PC-3 (cell line): ENCODE measurements around the gene LMTK3. TPM values are rescaled to one million over a fixed set of nuclear protein-coding genes. Genes with fewer than 3 reads are reported as not detected.

ENCODE experiments used
- ATAC-seq: fragments of 200-7000 bp; cut with Tn5 transposase; 2 replicates; pipeline ENCODE4 v1.9.1; 2020; ENCODE audit warnings: mild to moderate bottlenecking, moderate library complexity
- BruUV-seq: library from RNA; stranded (reverse); fragments of 400-500 nt; replicated peaks from 2 replicates; lab custom pipeline; 2021; lab: Mats Ljungman, UMichigan
- CTCF ChIA-PET: fragments of 300-600 bp; sonication (Branson Sonifier 250); formaldehyde crosslinking; loops from one replicate; lab custom pipeline; 2022; ENCODE audit warnings: antibody characterized with exemption; lab: Charles Lee
- POLR2A ChIA-PET: fragments of 300-600 bp; sonication (Branson Sonifier 250); formaldehyde crosslinking; loops from one replicate; lab custom pipeline; 2022; ENCODE audit warnings: antibody characterized with exemption; ENCODE audit not compliant: unreplicated experiment; lab: Charles Lee
- DNase-seq: peaks from one replicate; pipeline ENCODE4 v3.0.0-alpha.2; 2015
- H2AFZ ChIP-seq: fragments of 300-600 bp; sonication (generic); 2 replicates; pipeline ENCODE4 v1.6.0; 2016; ENCODE audit warnings: antibody characterized with exemption, low read length
- H3F3A ChIP-seq: fragments of 300-600 bp; sonication (generic); one replicate; pipeline ENCODE4 v1.6.0; 2017; ENCODE audit warnings: antibody characterized with exemption, low read length, control low read depth, mild to moderate bottlenecking; ENCODE audit not compliant: unreplicated experiment
- H3K27ac ChIP-seq: fragments of 300-600 bp; sonication (generic); 2 replicates; pipeline ENCODE4 v1.5.1; 2016; ENCODE audit warnings: mild to moderate bottlenecking, low read length
- H3K27me3 ChIP-seq: fragments of 300-600 bp; sonication (generic); 2 replicates; pipeline ENCODE4 v1.6.1; 2016; ENCODE audit warnings: low read length, mixed read lengths
- H3K36me3 ChIP-seq: fragments of 300-600 bp; sonication (generic); 2 replicates; pipeline ENCODE4 v1.6.1; 2016; ENCODE audit warnings: low read depth, mixed run types, low read length, mixed read lengths
- H3K4me1 ChIP-seq: fragments of 300-600 bp; sonication (generic); 2 replicates; pipeline ENCODE4 v1.5.1; 2016; ENCODE audit warnings: low read length; ENCODE audit not compliant: insufficient read depth
- H3K4me2 ChIP-seq: fragments of 300-600 bp; sonication (generic); 2 replicates; pipeline ENCODE4 v1.6.0; 2016; ENCODE audit warnings: low read length
- H3K4me3 ChIP-seq: fragments of 300-600 bp; sonication (generic); 2 replicates; pipeline ENCODE4 v1.5.1; 2016; ENCODE audit warnings: mild to moderate bottlenecking, low read length, mixed read lengths
- H3K79me2 ChIP-seq: fragments of 300-600 bp; sonication (generic); 2 replicates; pipeline ENCODE4 v1.6.1; 2017; ENCODE audit warnings: low read length, mixed read lengths
- H3K9ac ChIP-seq: fragments of 300-600 bp; sonication (generic); 2 replicates; pipeline ENCODE4 v1.6.0; 2016; ENCODE audit warnings: mild to moderate bottlenecking, low read length
- H3K9me2 ChIP-seq: fragments of 300-600 bp; sonication (generic); replicated peaks from 2 replicates; pipeline ENCODE4 v1.6.1; 2016; ENCODE audit warnings: mixed run types, low read length, mixed read lengths
- H3K9me3 ChIP-seq: fragments of 300-600 bp; sonication (generic); 2 replicates; pipeline ENCODE4 v1.6.1; 2016; ENCODE audit warnings: low read length, mixed read lengths
- H4K20me1 ChIP-seq: fragments of 300-600 bp; sonication (generic); 2 replicates; pipeline ENCODE4 v1.6.1; 2016; ENCODE audit warnings: low read length, mixed read lengths
- CTCF ChIP-seq: fragments of 300-600 bp; sonication (generic); conservative IDR thresholded peaks from 2 replicates; pipeline ENCODE4 v1.5.1; 2017; ENCODE audit warnings: antibody characterized with exemption, low read depth, mild to moderate bottlenecking, low read length
- EZH2 ChIP-seq: fragments of 300-600 bp; sonication (generic); IDR thresholded peaks from one replicate; pipeline ENCODE4 v1.6.1; 2017; ENCODE audit warnings: antibody characterized with exemption, mild to moderate bottlenecking, low read length; ENCODE audit not compliant: unreplicated experiment
- EZH2phosphoT487 ChIP-seq: fragments of 300-600 bp; sonication (generic); IDR thresholded peaks from 2 replicates; pipeline ENCODE4 v1.6.1; 2018; ENCODE audit warnings: mild to moderate bottlenecking, antibody characterized with exemption, low read length, borderline replicate concordance
- intact Hi-C: fragments of 100-400 bp; cut with micrococcal nuclease; formaldehyde crosslinking; loops from 2 replicates; pipeline ENCODE4 v1.9.0; 2023
- total RNA-seq: library from RNA; depleted of rRNA; stranded (reverse); fragments of >200 nt; gene quantifications from 2 replicates; pipeline ENCODE4 v1.2.3, GENCODE V29; 2014

The LMTK3 gene
- total RNA-seq, 1 experiment from 2014 or later: 4.8 TPM

- H4K20me1 ChIP-seq: no peaks in the 10 kb centered on the region
- H3K36me3 ChIP-seq: peaks cover 25% of the 10 kb centered on the region
- no peak overlapping the region for H3K4me3 ChIP-seq
- POLR2A ChIA-PET: no interaction called here
- no peak overlapping the region for H3K9ac ChIP-seq
- no peaks in the 10 kb centered on the region for H3K4me1 ChIP-seq
- no peak for DNase-seq
- CTCF ChIA-PET: no interaction called here
- ATAC-seq: no peak
- H2AFZ ChIP-seq: no peak overlapping the region
- H3K79me2 ChIP-seq: peaks cover 9% of the 10 kb centered on the region; the same call in 1 of the 2 replicates
- intact Hi-C loops: no loop called here
- H3F3A ChIP-seq: no peaks in the 10 kb centered on the region
- H3K27ac ChIP-seq: no peak overlapping the region
- TF ChIP-seq EZH2phosphoT487 (no peak), EZH2 (no peak), CTCF (no peak)
- no TSS peak for BruUV-seq
- no peak overlapping the region for H3K4me2 ChIP-seq
- H3K27me3 ChIP-seq: no peaks in the 10 kb centered on the region
- H3K9me3 ChIP-seq: no peaks in the 10 kb centered on the region
- no peaks in the 10 kb centered on the region for H3K9me2 ChIP-seq
Measured at GRCh38 chr19:48454150-48454730, 57.4 kb downstream of the LMTK3 start.

GRCh38 chr19:48452289-48453190 lies 59.1 kb downstream of the LMTK3 start:
- ChIA-PET CTCF (no interaction called here), POLR2A (no interaction called here)
- Histone ChIP-seq H3K9ac (no peak overlapping the region), H3K79me2 (peaks cover 23% of the 10 kb centered on the region), H3K27me3 (no peaks in the 10 kb centered on the region), H3K36me3 (peaks cover 38% of the 10 kb centered on the region), H4K20me1 (no peaks in the 10 kb centered on the region), H3K4me2 (no peak overlapping the region), H3K9me3 (no peaks in the 10 kb centered on the region), H2AFZ (no peak overlapping the region), H3K4me3 (no peak overlapping the region), H3K9me2 (no peaks in the 10 kb centered on the region), H3K4me1 (peaks cover 3% of the 10 kb centered on the region; the same call in 1 of the 2 replicates), H3K27ac (no peak overlapping the region), H3F3A (no peaks in the 10 kb centered on the region)
- ATAC-seq (peak; percentile 15; the same call in 1 of the 2 replicates), DNase-seq (peak; percentile 24)
- intact Hi-C loops: no loop called here
- BruUV-seq: no TSS peak
- TF ChIP-seq CTCF (no peak), EZH2phosphoT487 (no peak), EZH2 (no peak)
